Stimulated activated naive CD8-positive, alpha-beta T cell treated with anti-CD3 and anti-CD28 coated beads, Interleukin-15, Interleukin-2, amounts not matched to agents 100 ng/mL and 50 ng/mL, for 24 hours (primary cell): ENCODE data around the gene SRBD1.
A peak's percentile ranks its signal among the peaks of the same experiment; 100 is the strongest.

Experiments used
- H3K27ac Mint-ChIP-seq: one replicate; pipeline ENCODE4 v1.8.0; 2021; ENCODE audit warnings: mild to moderate bottlenecking, mixed read lengths
- H3K27me3 Mint-ChIP-seq: one replicate; pipeline ENCODE4 v1.8.0; 2021; ENCODE audit warnings: mixed read lengths
- H3K36me3 Mint-ChIP-seq: one replicate; pipeline ENCODE4 v1.8.0; 2021; ENCODE audit warnings: low read depth, mixed read lengths
- H3K4me1 Mint-ChIP-seq: one replicate; pipeline ENCODE4 v1.8.0; 2021; ENCODE audit warnings: low read depth, mixed read lengths
- H3K4me3 Mint-ChIP-seq: one replicate; pipeline ENCODE4 v1.8.0; 2021; ENCODE audit warnings: mild to moderate bottlenecking, mixed read lengths
- H3K9me3 Mint-ChIP-seq: one replicate; pipeline ENCODE4 v1.8.0; 2021; ENCODE audit warnings: mixed read lengths

The SRBD1 gene

DNA sequence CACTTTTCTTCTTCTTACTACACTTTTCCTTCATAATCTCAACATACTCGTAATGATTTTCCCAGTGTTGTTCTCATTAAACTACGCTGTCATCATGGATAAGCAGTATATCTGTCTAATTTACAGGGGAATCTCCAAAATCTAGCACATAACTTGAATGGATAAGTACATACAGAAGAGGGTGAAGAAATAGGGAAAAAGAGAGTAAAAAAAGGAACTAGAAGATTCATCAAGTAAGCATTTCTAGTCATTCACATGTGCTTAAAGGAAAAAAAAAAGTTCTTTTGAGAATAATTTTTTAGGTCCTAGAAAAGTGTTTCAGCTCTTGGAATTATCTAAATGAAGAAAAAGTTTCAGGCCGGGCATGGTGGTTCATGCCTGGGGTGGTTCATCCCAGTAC, 51.6 kb downstream of the SRBD1 start:
- Mint-ChIP-seq H3K4me3 (no peak overlapping the region), H3K27me3 (no peaks in the 10 kb centered on the region), H3K36me3 (peaks cover 33% of the 10 kb centered on the region), H3K27ac (no peak overlapping the region), H3K4me1 (peaks cover 13% of the 10 kb centered on the region), H3K9me3 (no peaks in the 10 kb centered on the region)

DNA sequence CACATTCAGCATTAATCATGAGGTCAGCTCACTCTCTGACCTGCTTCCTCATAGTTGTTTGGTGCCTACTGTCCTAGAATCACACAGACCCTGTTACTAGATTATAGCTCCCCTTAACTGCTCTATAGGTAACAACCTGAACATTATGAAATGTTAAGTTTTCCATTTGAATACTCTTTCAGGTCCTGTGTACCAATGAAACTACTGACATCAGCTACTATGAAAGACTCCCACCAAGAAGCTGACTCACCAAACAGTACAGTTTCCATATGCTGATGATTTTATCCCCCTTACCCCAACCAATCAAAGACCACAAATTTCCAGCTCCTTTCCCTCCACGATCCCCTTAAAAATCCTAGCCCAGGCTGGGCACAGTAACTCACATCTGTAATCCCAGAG, 56.3 kb downstream of the SRBD1 start:
- Mint-ChIP-seq H3K27ac (peak overlapping the region; percentile 88), H3K36me3 (peaks cover 67% of the 10 kb centered on the region), H3K4me3 (peak overlapping the region; percentile 19), H3K27me3 (no peaks in the 10 kb centered on the region), H3K9me3 (no peaks in the 10 kb centered on the region), H3K4me1 (peaks cover 31% of the 10 kb centered on the region)

DNA sequence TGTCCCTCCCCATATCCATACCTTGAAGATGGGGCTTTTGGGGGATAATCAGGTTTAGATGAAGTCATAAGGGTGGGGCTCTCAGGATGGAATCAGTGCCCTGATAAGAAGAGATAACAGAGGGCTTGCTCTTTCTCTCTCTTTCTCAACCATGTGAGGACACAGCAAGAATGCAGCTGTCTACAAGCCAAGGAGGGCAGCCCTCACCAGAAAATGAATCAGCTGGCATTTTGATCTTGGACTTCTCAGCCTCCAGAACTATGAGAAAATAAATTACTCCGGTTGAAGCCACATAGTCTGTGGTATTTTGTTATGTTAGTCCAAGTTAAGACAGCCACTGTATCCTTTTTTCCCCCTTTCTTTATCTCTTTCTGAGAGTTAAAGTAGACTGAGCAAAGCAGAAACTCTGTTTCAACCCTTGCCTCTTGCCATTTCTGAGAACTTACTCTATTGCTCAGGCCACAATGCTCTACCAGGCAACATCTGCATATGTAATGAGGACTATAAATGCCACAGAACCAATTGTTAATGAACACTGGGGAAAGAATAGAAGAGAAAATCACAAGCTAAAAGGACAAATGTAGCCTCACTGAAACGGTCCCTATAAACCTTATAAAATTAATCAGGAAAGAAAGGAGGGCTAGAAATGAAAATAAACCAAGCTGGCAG, 56.9 kb downstream of the SRBD1 start:
- Mint-ChIP-seq H3K9me3 (no peaks in the 10 kb centered on the region), H3K4me1 (peaks cover 31% of the 10 kb centered on the region), H3K27me3 (no peaks in the 10 kb centered on the region), H3K4me3 (peak overlapping the region; percentile 42), H3K36me3 (peaks cover 63% of the 10 kb centered on the region), H3K27ac (peak overlapping the region; percentile 88)

DNA sequence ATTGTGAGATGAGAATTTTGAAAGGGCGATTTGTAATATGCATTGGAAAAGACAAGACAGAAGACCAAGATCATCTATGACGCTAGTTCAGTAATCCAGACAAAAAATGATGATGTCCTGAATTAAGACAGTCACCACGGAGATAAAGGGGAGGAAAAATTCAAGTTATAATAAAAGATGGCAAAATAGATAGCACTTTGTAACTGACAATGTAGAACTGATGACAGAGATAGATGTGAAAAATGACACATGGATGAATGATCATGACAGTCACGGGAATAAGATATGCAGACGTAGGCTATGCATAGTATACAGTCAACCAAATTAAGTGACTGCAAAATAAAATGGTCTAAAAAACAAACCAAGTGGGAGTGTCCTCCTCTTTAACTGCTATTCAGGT, 59.2 kb downstream of the SRBD1 start:
- H3K36me3 Mint-ChIP-seq = peaks cover 64% of the 10 kb centered on the region
- H3K9me3 Mint-ChIP-seq = no peaks in the 10 kb centered on the region
- peaks cover 36% of the 10 kb centered on the region for H3K4me1 Mint-ChIP-seq
- no peaks in the 10 kb centered on the region for H3K27me3 Mint-ChIP-seq
- no peak overlapping the region for H3K27ac Mint-ChIP-seq
- no peak overlapping the region for H3K4me3 Mint-ChIP-seq

DNA sequence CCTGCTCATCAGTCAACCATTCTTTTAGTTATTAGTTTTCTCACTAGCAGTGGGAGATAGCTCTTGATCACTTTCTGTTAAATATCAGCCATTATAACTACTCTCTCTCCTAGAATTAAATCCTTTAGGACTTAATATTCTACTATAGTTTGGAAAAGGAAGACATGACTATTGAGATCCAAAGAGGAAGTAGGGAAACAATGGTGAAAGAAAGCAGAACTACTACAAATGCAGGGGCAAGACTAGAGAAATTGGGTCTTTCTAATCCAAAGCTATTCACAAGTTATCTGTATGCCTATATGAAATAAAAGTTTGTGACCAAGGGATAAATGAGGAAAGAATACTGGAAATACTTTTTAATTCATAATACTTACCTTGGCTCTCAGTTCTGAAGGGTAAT, 65.1 kb downstream of the SRBD1 start:
- Mint-ChIP-seq H3K4me3 (no peak overlapping the region), H3K27ac (no peak overlapping the region), H3K27me3 (no peaks in the 10 kb centered on the region), H3K9me3 (peaks cover 5% of the 10 kb centered on the region), H3K4me1 (peaks cover 11% of the 10 kb centered on the region), H3K36me3 (peaks cover 71% of the 10 kb centered on the region)

DNA sequence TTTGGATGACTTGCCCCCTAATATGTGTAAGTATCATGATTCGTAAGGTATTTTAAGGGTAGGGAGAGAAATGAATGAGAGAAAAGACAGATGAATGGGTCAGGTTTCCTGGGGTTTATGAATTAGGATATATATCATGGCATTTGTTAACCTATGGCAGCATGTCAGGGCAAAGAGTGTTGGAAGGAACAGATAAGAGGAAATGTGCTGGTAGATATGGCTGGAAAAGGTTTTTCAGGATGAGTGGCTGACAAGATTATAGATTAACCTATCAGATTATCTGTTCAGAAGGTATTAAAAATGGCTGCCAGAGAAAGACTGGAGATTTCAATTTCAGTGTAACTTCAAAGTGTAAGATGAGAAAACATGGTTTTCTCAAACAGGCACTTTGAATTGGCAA, 67.8 kb downstream of the SRBD1 start:
- Mint-ChIP-seq H3K27me3 (no peaks in the 10 kb centered on the region), H3K36me3 (peaks cover 73% of the 10 kb centered on the region), H3K9me3 (peaks cover 5% of the 10 kb centered on the region), H3K4me3 (no peak overlapping the region), H3K27ac (no peak overlapping the region), H3K4me1 (no peaks in the 10 kb centered on the region)

DNA sequence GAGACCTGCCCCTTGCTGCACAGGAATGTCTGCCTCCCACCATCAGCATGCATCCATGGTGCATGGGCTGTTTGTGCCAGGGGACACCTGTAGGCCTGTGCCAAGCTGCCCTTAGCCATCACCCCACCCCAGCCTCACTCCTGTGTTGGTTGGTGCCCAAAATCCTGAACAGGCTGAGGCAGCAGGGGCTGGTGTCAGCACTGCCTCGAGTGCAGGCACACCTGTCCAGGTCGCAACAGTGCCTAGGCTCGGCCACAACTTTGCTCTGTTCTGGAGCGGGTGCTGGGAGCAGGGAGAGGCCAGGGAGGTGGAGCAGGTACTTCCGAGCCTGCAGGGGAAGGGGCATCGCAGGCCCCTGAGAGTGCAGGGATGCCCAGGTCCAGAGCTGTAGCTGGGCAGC, 69.1 kb downstream of the SRBD1 start:
- Mint-ChIP-seq H3K36me3 (peaks cover 81% of the 10 kb centered on the region), H3K4me1 (no peaks in the 10 kb centered on the region), H3K27ac (no peak overlapping the region), H3K9me3 (peaks cover 5% of the 10 kb centered on the region), H3K27me3 (no peaks in the 10 kb centered on the region), H3K4me3 (no peak overlapping the region)

DNA sequence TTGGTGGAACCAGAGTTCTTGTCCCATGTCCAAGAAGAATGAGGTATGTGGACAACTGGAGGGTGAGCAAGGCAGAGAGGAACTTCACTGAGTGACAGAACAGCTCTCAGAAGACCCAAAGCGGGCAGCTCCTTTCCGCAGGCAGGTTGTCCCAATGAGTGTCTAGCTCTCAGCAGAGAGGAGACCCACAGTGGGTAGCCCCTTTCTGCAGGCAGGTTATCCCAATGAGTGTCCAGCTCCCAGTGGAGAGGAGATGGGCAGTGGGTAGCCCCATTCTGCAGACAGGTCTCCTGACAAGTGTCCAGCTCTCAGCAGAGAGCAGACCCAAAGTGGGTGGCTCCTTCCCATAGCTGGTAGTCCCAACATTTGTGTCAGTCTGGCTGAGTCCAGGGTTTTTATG, 69.6 kb downstream of the SRBD1 start:
- Mint-ChIP-seq H3K27me3 (no peaks in the 10 kb centered on the region), H3K27ac (no peak overlapping the region), H3K36me3 (peaks cover 83% of the 10 kb centered on the region), H3K4me3 (no peak overlapping the region), H3K9me3 (peaks cover 5% of the 10 kb centered on the region), H3K4me1 (no peaks in the 10 kb centered on the region)

DNA sequence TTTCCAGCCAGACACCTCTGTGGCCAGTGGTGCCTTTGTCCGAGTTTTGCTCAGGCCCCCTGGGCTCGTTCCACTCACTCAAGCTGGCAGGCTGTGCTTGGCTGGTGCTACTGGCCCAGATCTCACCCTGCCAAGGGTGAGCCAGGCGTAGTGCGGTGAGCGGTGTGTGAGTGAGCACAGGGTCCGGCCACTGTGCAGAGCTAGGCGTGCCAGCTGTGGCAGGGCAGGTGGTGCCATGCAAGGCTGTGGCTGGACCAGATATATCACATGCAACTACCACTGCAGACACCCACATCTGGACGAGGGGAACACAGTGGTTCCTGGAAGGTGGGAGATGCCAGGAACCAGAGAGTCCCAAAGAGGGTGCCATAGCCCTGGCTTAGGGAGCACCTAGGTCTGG, 70.1 kb downstream of the SRBD1 start:
- no peak overlapping the region for H3K27ac Mint-ChIP-seq
- no peak overlapping the region for H3K4me3 Mint-ChIP-seq
- H3K4me1 Mint-ChIP-seq = no peaks in the 10 kb centered on the region
- H3K27me3 Mint-ChIP-seq = no peaks in the 10 kb centered on the region
- H3K36me3 Mint-ChIP-seq = peaks cover 80% of the 10 kb centered on the region
- peaks cover 5% of the 10 kb centered on the region for H3K9me3 Mint-ChIP-seq

DNA sequence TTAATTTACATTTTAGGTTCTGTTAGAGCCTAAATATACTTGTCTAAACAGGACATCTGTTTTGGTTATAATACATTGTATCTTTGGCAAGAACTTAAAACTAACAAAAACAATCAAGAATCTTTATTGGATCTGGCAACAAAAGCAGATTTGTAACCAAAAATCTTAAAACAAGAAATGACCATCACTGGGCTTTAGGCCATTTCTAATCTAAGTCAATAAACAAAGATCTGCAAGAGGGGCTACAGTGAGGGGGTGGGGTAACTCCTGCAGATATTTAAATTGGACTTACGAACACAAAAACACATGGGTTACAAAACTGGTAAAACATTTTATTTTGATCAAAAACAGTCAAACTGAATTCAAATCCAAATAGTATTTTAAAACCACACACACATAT, 77.3 kb downstream of the SRBD1 start:
- H3K4me3 Mint-ChIP-seq = no peak overlapping the region
- no peaks in the 10 kb centered on the region for H3K4me1 Mint-ChIP-seq
- H3K27ac Mint-ChIP-seq = no peak overlapping the region
- peaks cover 73% of the 10 kb centered on the region for H3K36me3 Mint-ChIP-seq
- no peaks in the 10 kb centered on the region for H3K27me3 Mint-ChIP-seq
- H3K9me3 Mint-ChIP-seq = no peaks in the 10 kb centered on the region

DNA sequence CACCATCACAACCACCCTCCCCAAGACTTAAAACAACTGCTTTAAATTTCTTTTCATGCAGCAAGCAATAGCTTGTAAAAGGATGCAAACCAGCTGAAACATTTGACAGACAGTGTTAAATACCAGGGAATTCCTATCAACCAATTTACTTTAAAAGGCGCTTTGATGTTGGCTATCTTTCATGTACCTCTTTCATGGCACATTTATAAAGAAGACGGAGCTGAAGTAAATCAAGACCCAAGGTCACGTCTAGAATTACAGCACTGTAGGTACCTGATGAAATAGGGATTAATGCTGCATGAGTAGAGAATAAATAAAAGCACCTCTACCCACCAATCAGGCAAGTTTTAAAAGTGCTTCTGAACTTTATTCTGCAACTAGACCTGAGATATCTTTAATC, 78.9 kb downstream of the SRBD1 start:
- Mint-ChIP-seq H3K27me3 (no peaks in the 10 kb centered on the region), H3K4me1 (no peaks in the 10 kb centered on the region), H3K9me3 (no peaks in the 10 kb centered on the region), H3K27ac (no peak overlapping the region), H3K4me3 (no peak overlapping the region), H3K36me3 (peaks cover 73% of the 10 kb centered on the region)

DNA sequence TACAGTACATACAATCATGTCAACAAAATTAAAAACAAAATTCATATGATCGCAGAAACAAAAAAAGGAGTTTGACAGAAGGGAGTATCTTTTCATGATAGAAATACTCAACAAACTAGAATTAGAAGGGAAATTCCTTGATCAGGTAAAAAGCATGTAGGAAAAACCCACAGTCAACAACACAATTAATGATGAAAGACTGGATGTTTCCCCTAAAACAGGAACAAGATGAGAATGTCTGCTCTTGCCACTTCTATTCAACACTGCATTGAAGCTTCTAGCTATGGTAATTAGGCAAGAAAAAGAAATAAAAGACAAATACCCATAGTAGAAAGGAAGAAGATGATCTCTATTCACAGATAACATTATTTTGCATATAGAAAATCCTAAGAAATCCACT, 87.1 kb downstream of the SRBD1 start:
- H3K4me1 Mint-ChIP-seq = no peaks in the 10 kb centered on the region

DNA sequence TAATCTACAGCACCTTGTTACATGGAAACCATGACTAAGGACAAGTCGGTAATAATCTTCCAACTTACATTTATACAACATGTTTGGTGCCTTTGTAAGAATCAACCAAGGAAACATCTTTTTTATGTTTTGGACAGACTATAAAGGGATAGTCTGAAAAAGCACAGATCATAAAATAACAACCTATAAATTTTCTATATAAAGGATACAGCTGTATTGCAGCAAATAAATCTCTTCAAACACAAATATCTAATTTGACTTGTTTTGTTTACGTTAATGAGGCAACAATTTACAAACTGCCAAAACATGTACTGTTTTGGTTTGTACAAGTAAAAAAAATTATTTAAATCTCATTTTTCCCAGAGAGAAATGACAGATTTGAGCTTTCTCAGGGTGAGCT, 92.5 kb downstream of the SRBD1 start:
- no peaks in the 10 kb centered on the region for H3K9me3 Mint-ChIP-seq
- no peak overlapping the region for H3K27ac Mint-ChIP-seq
- peaks cover 31% of the 10 kb centered on the region for H3K36me3 Mint-ChIP-seq
- no peaks in the 10 kb centered on the region for H3K27me3 Mint-ChIP-seq
- no peak overlapping the region for H3K4me3 Mint-ChIP-seq
- H3K4me1 Mint-ChIP-seq = no peaks in the 10 kb centered on the region

More for the DNA sequence above, 87.1 kb downstream of the SRBD1 start:
- Mint-ChIP-seq H3K4me3 (no peak overlapping the region), H3K9me3 (peaks cover 5% of the 10 kb centered on the region), H3K27me3 (no peaks in the 10 kb centered on the region), H3K36me3 (peaks cover 79% of the 10 kb centered on the region), H3K27ac (no peak overlapping the region)

DNA sequence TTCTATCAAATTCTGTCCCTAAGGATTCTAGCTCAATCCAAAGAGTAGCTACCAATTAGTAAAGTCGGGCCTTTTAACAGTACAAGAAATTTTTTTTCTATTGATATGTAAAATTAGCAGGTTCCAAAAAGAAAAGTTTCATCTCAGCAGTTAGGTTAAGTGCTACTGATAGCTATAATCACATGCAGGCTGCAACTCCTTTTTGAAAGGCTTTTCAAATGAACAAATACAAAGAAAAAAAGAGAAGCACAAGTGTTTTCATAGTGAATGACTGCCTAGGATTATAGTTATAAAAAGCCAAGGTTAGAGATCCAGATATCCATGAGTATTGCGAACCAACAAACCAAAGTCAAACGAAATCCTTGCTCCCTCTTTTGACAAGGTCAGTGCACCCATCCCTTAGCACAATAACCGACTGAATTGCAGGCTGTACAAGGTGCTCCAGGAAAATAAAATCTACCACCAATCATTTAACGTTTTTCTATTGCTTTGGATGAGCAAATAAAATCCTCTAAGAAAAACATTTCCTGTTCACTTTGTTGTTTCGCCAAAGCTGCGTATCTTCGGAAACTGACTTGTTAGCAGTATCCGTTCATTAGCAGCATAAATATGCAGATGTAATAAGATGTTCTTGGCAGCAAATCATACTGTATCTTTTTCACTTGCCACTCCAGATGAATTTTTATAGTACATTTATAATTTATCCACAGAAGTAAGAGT, 100.2 kb downstream of the SRBD1 start:
- no peak overlapping the region for H3K27ac Mint-ChIP-seq
- no peak overlapping the region for H3K4me3 Mint-ChIP-seq
- no peaks in the 10 kb centered on the region for H3K27me3 Mint-ChIP-seq
- H3K36me3 Mint-ChIP-seq = peaks cover 42% of the 10 kb centered on the region
- H3K9me3 Mint-ChIP-seq = no peaks in the 10 kb centered on the region
- no peaks in the 10 kb centered on the region for H3K4me1 Mint-ChIP-seq

DNA sequence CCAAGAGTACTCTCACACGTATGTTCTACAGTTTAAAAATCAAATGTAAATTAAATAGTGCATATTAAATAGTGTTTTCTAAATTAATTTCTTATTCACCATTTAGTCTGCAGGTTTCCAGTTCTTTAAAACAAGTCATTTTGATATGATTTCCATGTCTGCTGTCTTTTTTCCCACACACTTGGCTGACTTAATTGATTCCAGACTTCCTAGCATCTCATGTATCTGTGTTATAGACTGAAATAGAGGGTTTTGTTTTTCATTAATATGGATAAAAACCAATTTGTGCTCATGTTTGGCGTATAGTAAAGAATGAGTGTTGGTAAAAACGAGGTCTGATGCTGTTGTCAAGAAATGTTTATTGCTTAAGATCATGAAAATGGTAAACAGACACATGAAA, 104.3 kb downstream of the SRBD1 start:
- H3K4me3 Mint-ChIP-seq = no peak overlapping the region
- no peaks in the 10 kb centered on the region for H3K9me3 Mint-ChIP-seq
- H3K4me1 Mint-ChIP-seq = no peaks in the 10 kb centered on the region
- H3K27me3 Mint-ChIP-seq = no peaks in the 10 kb centered on the region
- no peak overlapping the region for H3K27ac Mint-ChIP-seq
- H3K36me3 Mint-ChIP-seq = peaks cover 51% of the 10 kb centered on the region

DNA sequence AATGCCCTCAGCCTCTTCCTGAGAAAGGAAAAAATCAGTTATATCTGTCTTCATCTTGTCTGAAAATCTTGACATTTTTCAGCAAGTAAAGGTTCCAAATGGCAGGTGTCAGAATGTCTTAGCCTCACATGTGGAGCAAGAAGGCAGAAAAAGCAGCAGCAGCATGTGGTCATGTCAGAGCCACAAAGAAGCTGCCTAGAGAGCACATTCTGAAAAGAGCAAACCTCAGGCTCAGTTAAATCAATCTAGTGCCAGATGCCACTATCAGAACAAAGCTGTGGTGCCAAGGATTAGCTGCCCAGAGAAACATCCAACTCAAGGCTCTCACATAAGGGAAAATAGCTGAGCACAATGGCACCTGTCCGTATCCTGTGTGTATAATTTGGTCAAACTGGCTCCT, 105.9 kb downstream of the SRBD1 start:
- H3K4me3 Mint-ChIP-seq = no peak overlapping the region
- no peaks in the 10 kb centered on the region for H3K27me3 Mint-ChIP-seq
- no peak overlapping the region for H3K27ac Mint-ChIP-seq
- H3K36me3 Mint-ChIP-seq = peaks cover 45% of the 10 kb centered on the region
- H3K9me3 Mint-ChIP-seq = peaks cover 5% of the 10 kb centered on the region
- H3K4me1 Mint-ChIP-seq = peaks cover 5% of the 10 kb centered on the region
